K562 (cell line): Measurements from ENCODE around the gene CAPN10. TPM values are rescaled to one million over a fixed set of nuclear protein-coding genes. Genes with fewer than 3 reads are reported as not detected.
A peak's percentile ranks its signal among the peaks of the same experiment; 100 is the strongest.

Source experiments
- ATAC-seq: fragments of 200-7000 bp; cut with Tn5 transposase; 3 replicates; pipeline ENCODE4 v1.9.1; 2020; ENCODE audit warnings: moderate library complexity
- BruUV-seq: library from RNA; stranded (reverse); fragments of 400-500 nt; replicated peaks from 2 replicates; lab custom pipeline; 2021; lab: Mats Ljungman, UMichigan
- CTCF ChIA-PET: fragments of 300-600 bp; formaldehyde crosslinking; extraction: SDS; loops from one replicate; lab custom pipeline; 2021; ENCODE audit warnings: low intra/inter-chr PET ratio; lab: Yijun Ruan, JAX
- POLR2A ChIA-PET: fragments of 300-600, 350-650 bp; sonication (Branson Sonifier 250); formaldehyde crosslinking; extraction: SDS; loops from one replicate; lab custom pipeline; 2021; ENCODE audit warnings: antibody characterized with exemption, inconsistent platforms; lab: Yijun Ruan, JAX
- DNase-seq, 4 experiments: peaks; one replicate each; pipeline versions ENCODE4 v3.0.0 to v3.0.0-alpha.2; 2011 to 2018; ENCODE audit warnings: low spot score in 3 of 4, mixed read lengths in 3 of 4; ENCODE audit errors: extremely low read depth in 1 of 4
- FAIRE-seq: peaks from 2 replicates; lab custom pipeline; 2011; peaks lifted over from hg19 to GRCh38; lab: Jason Lieb, UNC
- H2AFZ ChIP-seq: 2 replicates; pipeline ENCODE4 v1.6.0; 2011; ENCODE audit warnings: low read depth, low read length, control low read depth, inconsistent platforms
- H3K27ac ChIP-seq: fragments of 200-600 bp; 3 replicates; pipeline ENCODE4 v1.8.0; 2011; ENCODE audit warnings: low read depth, mild to moderate bottlenecking, control low read depth, inconsistent platforms, low read length, moderate library complexity, mixed read lengths; ENCODE audit errors: extremely low read depth
- H3K27me3 ChIP-seq, 2 experiments: fragments of 300-600 bp in 1 of 2; 2 replicates in 1 of 2; 3 replicates in 1 of 2; pipeline versions ENCODE4 v1.6.0 to v1.8.0; 2011; ENCODE audit warnings: inconsistent platforms in 2 of 2, low read length in 2 of 2, mild to moderate bottlenecking in 1 of 2, mixed read lengths in 1 of 2, moderate library complexity in 1 of 2; ENCODE audit not compliant: control insufficient read depth in 2 of 2, insufficient read depth in 2 of 2
- H3K36me3 ChIP-seq: fragments of 300-600 bp; 3 replicates; pipeline ENCODE4 v1.8.0; 2011; ENCODE audit warnings: mild to moderate bottlenecking, low read length, inconsistent platforms; ENCODE audit not compliant: control insufficient read depth, insufficient read depth
- H3K4me1 ChIP-seq, 2 experiments: fragments of 200-600 bp in 1 of 2; replicated peaks in 1 of 2; 2 replicates in 1 of 2; 3 replicates in 1 of 2; pipeline versions ENCODE4 v1.5.1 to v1.8.0; 2011; ENCODE audit warnings: inconsistent platforms in 2 of 2, low read length in 2 of 2, mild to moderate bottlenecking in 1 of 2, mixed read lengths in 1 of 2, moderate library complexity in 1 of 2; ENCODE audit not compliant: control insufficient read depth in 2 of 2, insufficient read depth in 2 of 2
- H3K4me2 ChIP-seq: 2 replicates; pipeline ENCODE4 v1.6.1; 2011; ENCODE audit warnings: low read length, control low read depth, inconsistent platforms, mixed read lengths; ENCODE audit not compliant: insufficient read depth
- H3K4me3 ChIP-seq: fragments of 200-600 bp; sonication (generic), shearing (Covaris generic); 2 replicates; pipeline ENCODE4 v1.5.1; 2016; ENCODE audit warnings: control low read depth, inconsistent platforms
- H3K79me2 ChIP-seq: fragments of 200-600 bp; 3 replicates; pipeline ENCODE4 v1.8.0; 2011; ENCODE audit warnings: low read length, inconsistent platforms; ENCODE audit not compliant: control insufficient read depth, insufficient read depth
- H3K9ac ChIP-seq, 2 experiments: 2 replicates each; pipeline versions ENCODE4 v1.6.0 to v1.6.1; 2011; ENCODE audit warnings: low read depth in 2 of 2, low read length in 2 of 2, control low read depth in 1 of 2, inconsistent platforms in 1 of 2, mild to moderate bottlenecking in 1 of 2, mixed read lengths in 1 of 2; ENCODE audit not compliant: insufficient read depth in 1 of 2
- H3K9me1 ChIP-seq: one replicate; pipeline ENCODE4 v1.6.0; 2011; ENCODE audit warnings: inconsistent platforms, mild to moderate bottlenecking, low read length, moderate library complexity; ENCODE audit not compliant: control insufficient read depth, insufficient read depth
- H3K9me3 ChIP-seq: replicated peaks from 2 replicates; pipeline ENCODE4 v1.5.1; 2011; ENCODE audit warnings: low read depth, low read length, inconsistent platforms; ENCODE audit not compliant: control insufficient read depth, insufficient read depth
- H4K20me1 ChIP-seq: replicated peaks from 2 replicates; pipeline ENCODE4 v1.6.1; 2011; ENCODE audit warnings: low read length, inconsistent platforms, mixed read lengths; ENCODE audit not compliant: control insufficient read depth, insufficient read depth
- BMI1 ChIP-seq: fragments of 150-350 bp; IDR thresholded peaks from 2 replicates; pipeline ENCODE4 v1.6.1; 2014; ENCODE audit warnings: low read length
- DNMT1 ChIP-seq: fragments of 450-650 bp; IDR thresholded peaks from 2 replicates; pipeline ENCODE4 v1.6.1; 2016; ENCODE audit warnings: antibody characterized with exemption, mild to moderate bottlenecking
- ELK3 ChIP-seq: fragments of 450-650 bp; formaldehyde crosslinking; IDR thresholded peaks from 2 replicates; pipeline ENCODE4 v1.4.0; 2020; ENCODE audit warnings: mild to moderate bottlenecking
- ETS1 ChIP-seq: conservative IDR thresholded peaks from 2 replicates; pipeline ENCODE4 v1.6.1; 2011; ENCODE audit warnings: low read depth, mild to moderate bottlenecking, low read length; ENCODE audit not compliant: control insufficient read depth
- FOXK1 ChIP-seq: sonication (generic); formaldehyde crosslinking; IDR thresholded peaks from 2 replicates; pipeline ENCODE4 v1.8.0; 2022; ENCODE audit warnings: missing genetic modification reagents, mild to moderate bottlenecking, borderline replicate concordance
- GATA2 ChIP-seq: sonication (generic); formaldehyde crosslinking; IDR thresholded peaks from 2 replicates; pipeline ENCODE4 v1.4.0; 2020; ENCODE audit warnings: mild to moderate bottlenecking, missing genetic modification reagents
- NONO ChIP-seq, 2 experiments: fragments of 200-400 bp in 1 of 2; fragments of 450-650 bp in 1 of 2; formaldehyde crosslinking in 1 of 2; IDR thresholded peaks; 2 replicates each; pipeline ENCODE4 v1.6.1; 2017; ENCODE audit warnings: low read depth in 2 of 2, mild to moderate bottlenecking in 2 of 2, moderate library complexity in 2 of 2, low read length in 1 of 2
- RBM22 ChIP-seq: fragments of 200-400 bp; formaldehyde crosslinking; IDR thresholded peaks from 2 replicates; pipeline ENCODE4 v1.6.1; 2018; ENCODE audit warnings: low read length, low read depth; ENCODE audit not compliant: poor library complexity, severe bottlenecking
- RBM39 ChIP-seq: fragments of 200-400 bp; formaldehyde crosslinking; optimal IDR thresholded peaks from 2 replicates; pipeline ENCODE3; 2018; ENCODE audit warnings: low read depth, low read length
- VEZF1 ChIP-seq: fragments of 200-800 bp; sonication (Bioruptor generic); IDR thresholded peaks from 2 replicates; pipeline ENCODE4 v1.6.1; 2017; ENCODE audit warnings: missing genetic modification characterization, missing compliant biosample characterization
- ZBTB26 ChIP-seq: fragments of 450-650 bp; formaldehyde crosslinking; IDR thresholded peaks from 2 replicates; pipeline ENCODE4 v1.4.0; 2022; ENCODE audit warnings: missing genetic modification characterization
- ZBTB33 ChIP-seq: sonication (generic); formaldehyde crosslinking; IDR thresholded peaks from 2 replicates; pipeline ENCODE4 v1.8.1; 2023; ENCODE audit warnings: mild to moderate bottlenecking, missing genetic modification reagents
- ZNF274 ChIP-seq: IDR thresholded peaks from 2 replicates; pipeline ENCODE4 v1.6.1; 2011; ENCODE audit warnings: low read depth, mild to moderate bottlenecking, low read length, moderate library complexity, borderline replicate concordance
- ZNF507 ChIP-seq: conservative IDR thresholded peaks from 2 replicates; pipeline ENCODE4 v1.6.1; 2017; ENCODE audit warnings: missing genetic modification characterization, missing compliant biosample characterization
- WGBS: fragments of 100-300 bp; shearing (Covaris generic); methylation state at CpG from one replicate; pipeline ENCODE4 v1.1.6; 2016; ENCODE audit warnings: low coverage, mixed read lengths; ENCODE audit not compliant: insufficient coverage; ENCODE audit errors: missing lambda C conversion rate; 5-methylcytosine and 5-hydroxymethylcytosine counted together
- in situ Hi-C: fragments of 300-500 bp; cut with MboI; formaldehyde crosslinking; loops from 4 replicates; pipeline ENCODE4 v1.15.0; 2018; ENCODE audit warnings: inconsistent platforms, mixed read lengths
- intact Hi-C: fragments of 100-400 bp; cut with micrococcal nuclease; formaldehyde crosslinking; loops from 2 replicates; pipeline ENCODE4 v1.14.2; 2022
- polyA plus RNA-seq, 8 experiments: library from polyadenylated mRNA; depleted of rRNA in 4 of 8; stranded (reverse) in 5 of 8; unstranded in 3 of 8; fragments of >200 nt; fragmentation: Nextera tagmentation in 2 of 8; fragmentation: Illumina TruSeq in 1 of 8; extraction: Ambion mirVana in 2 of 8; extraction: Trizol in 1 of 8; gene quantifications; 2 replicates each; pipeline versions ENCODE4 v1.2.1 to v1.2.3, GENCODE V29; 2011 to 2014; ENCODE audit warnings: inconsistent platforms in 1 of 8, missing spikeins in 1 of 8
- total RNA-seq, 7 experiments: library from RNA; depleted of rRNA in 6 of 7; stranded (reverse); fragments of >200 nt in 6 of 7; fragmentation: Illumina TruSeq in 2 of 7; extraction: Trizol in 2 of 7; gene quantifications; 2 replicates each; pipeline versions ENCODE4 v1.2.1 to v1.2.3, GENCODE V29; 2011 to 2021; ENCODE audit warnings: low replicate concordance in 1 of 7

The CAPN10 gene
- total and polyA plus RNA-seq, 9 of the 15 experiments (the other 6 are each of a cell fraction or from before 2014, with no cell fraction given): 0.08 to 26.1 (median 8.4) TPM

- BruUV-seq: no TSS peak
- no peaks in the 10 kb centered on the region for H3K27me3 ChIP-seq
- peaks cover 4 to 29% of the 10 kb centered on the region in 2 experiments; a peak in 3 of 5 replicates for H3K4me1 ChIP-seq
- intact Hi-C loops (no loop called here), in situ Hi-C loops (no loop called here)
- H3K9me1 ChIP-seq: no peaks in the 10 kb centered on the region
- H3K4me2 ChIP-seq: no peak overlapping the region
- POLR2A ChIA-PET: no interaction called here
- peak overlapping the region in 1 of 2 experiments; percentile 17; a peak in 1 of 4 replicates for H3K9ac ChIP-seq
- H3K36me3 ChIP-seq: no peaks in the 10 kb centered on the region
- FAIRE-seq (no peak), ATAC-seq (no peak), DNase-seq (no peak)
- H2AFZ ChIP-seq: no peak overlapping the region
- no peak overlapping the region for H3K4me3 ChIP-seq
- H4K20me1 ChIP-seq: no peaks in the 10 kb centered on the region
- CTCF ChIA-PET: no interaction called here
- H3K79me2 ChIP-seq: no peaks in the 10 kb centered on the region
- H3K27ac ChIP-seq: no peak overlapping the region
- H3K9me3 ChIP-seq: no peaks in the 10 kb centered on the region
- 60% methylated on average over 10 of the region's 12 CpGs for WGBS
- TF ChIP-seq ZNF507 (tag) (no peak), VEZF1 (CRISPR knock-in tag) (no peak), NONO (IDR thresholded peaks at IDR 0.05; ENCODE audit: low read depth in 2 of 2, low read length in 1 of 2) (no peak), GATA2 (no peak), ZNF274 (no peak), BMI1 (no peak), DNMT1 (no peak), RBM22 (no peak), ZBTB33 (CRISPR knock-in tag) (no peak), ZBTB26 (CRISPR knock-in tag) (no peak), RBM39 (no peak), FOXK1 (CRISPR knock-in tag) (no peak), ELK3 (CRISPR knock-in tag) (no peak), ETS1 (no peak)
Measured at GRCh38 chr2:240605867-240606743, 19.6 kb downstream of the CAPN10 start.
